ENCODE measurements around the gene SLC37A1.

The SLC37A1 gene

DNA sequence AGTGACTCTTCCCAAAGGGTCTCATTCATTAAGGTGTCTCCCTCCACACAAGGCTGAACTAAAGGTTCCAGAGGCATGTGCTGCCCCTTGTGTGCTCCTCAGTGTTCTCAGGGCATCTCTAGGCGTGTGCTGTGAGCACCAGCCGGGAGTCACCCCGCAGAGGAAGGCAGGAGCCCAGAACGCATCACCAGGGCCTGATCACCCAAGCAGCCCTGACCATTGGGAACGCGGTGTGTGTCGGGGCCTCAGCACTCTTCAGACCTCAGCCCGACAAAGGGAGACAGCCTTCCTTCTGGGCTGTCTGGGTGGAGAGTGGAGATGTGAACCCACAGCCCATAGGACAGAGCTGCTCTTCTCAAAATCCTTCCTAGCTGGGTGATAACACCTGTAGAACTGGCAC lies 9.1 kb downstream of the SLC37A1 start:
- no peak overlapping the region for H3K4me3 ChIP-seq (ENCODE audit: low read depth, low read length)
- TF ChIP-seq, protein P1, sequence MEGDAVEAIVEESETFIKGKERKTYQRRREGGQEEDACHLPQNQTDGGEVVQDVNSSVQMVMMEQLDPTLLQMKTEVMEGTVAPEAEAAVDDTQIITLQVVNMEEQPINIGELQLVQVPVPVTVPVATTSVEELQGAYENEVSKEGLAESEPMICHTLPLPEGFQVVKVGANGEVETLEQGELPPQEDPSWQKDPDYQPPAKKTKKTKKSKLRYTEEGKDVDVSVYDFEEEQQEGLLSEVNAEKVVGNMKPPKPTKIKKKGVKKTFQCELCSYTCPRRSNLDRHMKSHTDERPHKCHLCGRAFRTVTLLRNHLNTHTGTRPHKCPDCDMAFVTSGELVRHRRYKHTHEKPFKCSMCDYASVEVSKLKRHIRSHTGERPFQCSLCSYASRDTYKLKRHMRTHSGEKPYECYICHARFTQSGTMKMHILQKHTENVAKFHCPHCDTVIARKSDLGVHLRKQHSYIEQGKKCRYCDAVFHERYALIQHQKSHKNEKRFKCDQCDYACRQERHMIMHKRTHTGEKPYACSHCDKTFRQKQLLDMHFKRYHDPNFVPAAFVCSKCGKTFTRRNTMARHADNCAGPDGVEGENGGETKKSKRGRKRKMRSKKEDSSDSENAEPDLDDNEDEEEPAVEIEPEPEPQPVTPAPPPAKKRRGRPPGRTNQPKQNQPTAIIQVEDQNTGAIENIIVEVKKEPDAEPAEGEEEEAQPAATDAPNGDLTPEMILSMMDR (IDR thresholded peaks at IDR 0.05; ENCODE audit: low read depth, low read length): no peak

GRCh38 chr21:42523211-42523610 lies 9.6 kb downstream of the SLC37A1 start:
- TF ChIP-seq, protein P1 (IDR thresholded peaks at IDR 0.05; ENCODE audit: low read depth, low read length): no peak
- no peak overlapping the region for H3K4me3 ChIP-seq (ENCODE audit: low read depth, low read length)

DNA sequence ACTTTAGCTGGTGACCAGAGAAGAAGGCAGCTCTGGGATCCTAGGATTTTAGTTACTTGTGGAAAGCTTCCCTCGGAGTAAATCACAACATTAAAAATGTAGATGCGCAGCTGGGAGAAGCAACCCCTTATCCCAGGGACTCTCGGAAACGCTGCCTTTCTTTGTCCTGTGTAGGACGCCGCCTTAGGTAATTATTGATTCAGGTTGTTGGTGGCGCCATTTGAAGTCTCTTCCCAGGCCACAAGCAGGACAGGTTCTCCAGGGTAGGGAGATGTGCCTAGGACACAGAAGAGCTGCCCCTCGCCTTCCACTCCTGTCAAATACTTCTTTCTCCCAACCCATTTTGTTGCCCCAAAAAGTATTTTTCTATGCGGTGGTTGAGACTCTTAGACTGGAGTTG lies 10.3 kb downstream of the SLC37A1 start:
- TF ChIP-seq, protein P1 (IDR thresholded peaks at IDR 0.05; ENCODE audit: low read depth, low read length): no peak
- H3K4me3 ChIP-seq (ENCODE audit: low read depth, low read length): no peak overlapping the region

GRCh38 chr21:42524341-42525028 lies 10.8 kb downstream of the SLC37A1 start:
- TF ChIP-seq, protein P1 (IDR thresholded peaks at IDR 0.05; ENCODE audit: low read depth, low read length): no peak
- H3K4me3 ChIP-seq (ENCODE audit: low read depth, low read length): no peak overlapping the region

- H3K4me3 ChIP-seq (ENCODE audit: low read depth, low read length): no peak overlapping the region
- TF ChIP-seq, protein P1 (IDR thresholded peaks at IDR 0.05; ENCODE audit: low read depth, low read length): no peak
Measured at GRCh38 chr21:42525029-42525581, 11.5 kb downstream of the SLC37A1 start.

DNA sequence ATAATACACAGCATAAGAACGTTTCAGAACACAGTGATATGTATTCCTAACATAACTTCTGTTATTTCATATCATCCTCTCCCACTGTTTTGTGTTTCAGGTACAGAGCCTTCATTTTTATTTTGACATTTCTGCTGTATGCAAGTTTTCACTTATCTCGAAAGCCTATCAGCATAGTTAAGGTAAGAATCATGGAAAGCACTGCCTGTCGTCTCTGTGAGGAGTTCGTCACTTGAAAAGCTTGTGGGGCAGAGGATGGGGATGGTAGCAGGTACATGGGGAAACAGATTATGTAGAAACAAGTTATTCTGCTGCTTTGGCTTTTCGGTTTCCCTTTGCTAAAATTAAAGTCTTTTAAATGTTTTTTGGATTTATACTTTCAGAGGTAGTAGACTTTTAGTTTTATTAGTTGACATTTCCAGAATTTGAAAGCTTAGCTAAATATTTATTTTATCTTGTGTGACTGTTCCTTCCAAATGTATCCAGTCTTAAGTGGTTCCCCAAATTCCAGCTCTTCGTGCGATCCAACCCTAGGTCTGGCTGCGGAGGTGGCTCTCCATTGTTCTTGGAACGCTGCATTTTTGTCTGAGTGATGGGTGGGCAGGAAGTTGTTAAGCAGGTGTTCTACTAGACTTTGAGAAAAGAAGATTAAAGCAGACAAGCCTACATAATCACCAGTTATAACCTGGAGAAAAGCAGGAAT lies 12.2 kb downstream of the SLC37A1 start:
- TF ChIP-seq, protein P1 (IDR thresholded peaks at IDR 0.05; ENCODE audit: low read depth, low read length): no peak
- H3K4me3 ChIP-seq (ENCODE audit: low read depth, low read length): no peak overlapping the region

- TF ChIP-seq, protein P1 (IDR thresholded peaks at IDR 0.05; ENCODE audit: low read depth, low read length): no peak
- no peak overlapping the region for H3K4me3 ChIP-seq (ENCODE audit: low read depth, low read length)
Measured at GRCh38 chr21:42526379-42526727, 12.7 kb downstream of the SLC37A1 start.
